Endothelial cell of umbilical vein (primary cell): ENCODE measurements around the gene CYBB. TPM values are rescaled to one million over a fixed set of nuclear protein-coding genes. Genes with fewer than 3 reads are reported as not detected.

Source experiments
- BruUV-seq: library from RNA; stranded (reverse); fragments of 400-500 nt; replicated peaks from 2 replicates; lab custom pipeline; 2021; lab: Mats Ljungman, UMichigan
- CTCF ChIA-PET: fragments of 300-600, 350-600 bp; sonication (Branson Sonifier 250); formaldehyde crosslinking; loops from one replicate; lab custom pipeline; 2021; ENCODE audit warnings: antibody characterized with exemption, inconsistent platforms; lab: Charles Lee
- POLR2A ChIA-PET: fragments of 300-600, 350-600 bp; sonication (Branson Sonifier 250); formaldehyde crosslinking; loops from one replicate; lab custom pipeline; 2021; ENCODE audit warnings: antibody characterized with exemption, inconsistent platforms; lab: Charles Lee
- DNase-seq: peaks from one replicate; pipeline ENCODE4 v3.0.0-alpha.2; 2011; ENCODE audit warnings: low read depth, low spot score
- FAIRE-seq: peaks from 2 replicates; lab custom pipeline; 2011; peaks lifted over from hg19 to GRCh38; lab: Jason Lieb, UNC
- H2AFZ ChIP-seq: 2 replicates; pipeline ENCODE4 v1.6.0; 2012; ENCODE audit warnings: low read depth, low read length, control low read depth, inconsistent platforms
- H3K27ac ChIP-seq: 2 replicates; pipeline ENCODE4 v1.5.1; 2011; ENCODE audit warnings: low read depth, mild to moderate bottlenecking, control low read depth, low read length, moderate library complexity; ENCODE audit not compliant: insufficient read depth
- H3K27me3 ChIP-seq, 2 experiments: 2 replicates each; pipeline versions ENCODE4 v1.6.0 to v1.6.1; 2011; ENCODE audit warnings: low read length in 2 of 2, mixed read lengths in 1 of 2; ENCODE audit not compliant: control insufficient read depth in 2 of 2, insufficient read depth in 2 of 2
- H3K36me3 ChIP-seq, 2 experiments: 2 replicates in 1 of 2; 3 replicates in 1 of 2; pipeline ENCODE4 v1.5.1; 2011; ENCODE audit warnings: low read length in 2 of 2, mild to moderate bottlenecking in 1 of 2, moderate library complexity in 1 of 2; ENCODE audit not compliant: control insufficient read depth in 2 of 2, insufficient read depth in 2 of 2; ENCODE audit errors: extremely low read depth in 1 of 2
- H3K4me1 ChIP-seq: 3 replicates; pipeline ENCODE4 v1.5.1; 2011; ENCODE audit warnings: mild to moderate bottlenecking, low read length; ENCODE audit not compliant: control insufficient read depth, insufficient read depth; ENCODE audit errors: extremely low read depth
- H3K4me2 ChIP-seq: 2 replicates; pipeline ENCODE4 v1.6.1; 2011; ENCODE audit warnings: low read length, control low read depth, mixed read lengths; ENCODE audit not compliant: insufficient read depth
- H3K4me3 ChIP-seq, 3 experiments: fragments of 200-600 bp in 1 of 3; sonication (generic), shearing (Covaris generic) in 1 of 3; replicated peaks in 1 of 3; 2 replicates each; pipeline ENCODE4 v1.5.1; 2011 to 2016; ENCODE audit warnings: control low read depth in 3 of 3, low read length in 3 of 3, mild to moderate bottlenecking in 2 of 3, inconsistent platforms in 1 of 3, low read depth in 1 of 3, moderate library complexity in 1 of 3; ENCODE audit not compliant: insufficient read depth in 1 of 3
- H3K79me2 ChIP-seq: 2 replicates; pipeline ENCODE4 v1.6.0; 2012; ENCODE audit warnings: low read length, inconsistent platforms; ENCODE audit not compliant: control insufficient read depth, insufficient read depth
- H3K9ac ChIP-seq: replicated peaks from 2 replicates; pipeline ENCODE3; 2011; ENCODE audit warnings: low read length, control low read depth; ENCODE audit not compliant: insufficient read depth; ENCODE audit errors: extremely low read depth
- H3K9me1 ChIP-seq: replicated peaks from 3 replicates; pipeline ENCODE4 v1.6.0; 2011; ENCODE audit warnings: mild to moderate bottlenecking, low read length; ENCODE audit not compliant: control insufficient read depth, insufficient read depth; ENCODE audit errors: extremely low read depth
- H3K9me3 ChIP-seq: replicated peaks from 2 replicates; pipeline ENCODE4 v1.5.1; 2012; ENCODE audit warnings: low read length, inconsistent platforms; ENCODE audit not compliant: control insufficient read depth, insufficient read depth
- H4K20me1 ChIP-seq: replicated peaks from 2 replicates; pipeline ENCODE3; 2011; ENCODE audit warnings: mild to moderate bottlenecking, low read length; ENCODE audit not compliant: control insufficient read depth, insufficient read depth; ENCODE audit errors: extremely low read depth
- EZH2 ChIP-seq: IDR thresholded peaks from 2 replicates; pipeline ENCODE4 v1.6.1; 2012; ENCODE audit warnings: borderline replicate concordance, low read depth, mild to moderate bottlenecking, moderate library complexity, low read length, inconsistent platforms; ENCODE audit not compliant: severe bottlenecking
- FOS ChIP-seq: IDR thresholded peaks from 2 replicates; pipeline ENCODE4 v1.6.1; 2011; ENCODE audit warnings: mild to moderate bottlenecking, low read length, moderate library complexity, borderline replicate concordance; ENCODE audit not compliant: insufficient read depth
- GATA2 ChIP-seq: IDR thresholded peaks from 2 replicates; pipeline ENCODE4 v1.7.0; 2011; ENCODE audit warnings: low read depth, mild to moderate bottlenecking, moderate library complexity, mixed read lengths, low read length; ENCODE audit not compliant: insufficient read length, insufficient read depth
- JUN ChIP-seq: IDR thresholded peaks from 2 replicates; pipeline ENCODE4 v1.6.1; 2011; ENCODE audit warnings: borderline replicate concordance, low read depth; ENCODE audit not compliant: insufficient read length, insufficient read depth
- MYC ChIP-seq: IDR thresholded peaks from one replicate; pipeline ENCODE4 v1.6.1; 2011; ENCODE audit warnings: mild to moderate bottlenecking, low read depth, low read length
- POLR2A ChIP-seq: IDR thresholded peaks from 2 replicates; pipeline ENCODE4 v1.6.1; 2012; ENCODE audit warnings: low read depth, mild to moderate bottlenecking, control low read depth, low read length
- POLR2AphosphoS5 ChIP-seq: IDR thresholded peaks from 2 replicates; pipeline ENCODE4 v1.6.1; 2012; ENCODE audit warnings: low read depth, mild to moderate bottlenecking, control low read depth, low read length, moderate library complexity; ENCODE audit not compliant: insufficient read depth
- dilution Hi-C: fragments of 300-500 bp; cut with MboI; formaldehyde crosslinking; loops from one replicate; pipeline ENCODE4 v1.15.0; 2019; ENCODE audit warnings: low sequenced_read_pairs; ENCODE audit not compliant: extremely low pct_ligation_motif_present
- intact Hi-C: fragments of 100-400 bp; cut with micrococcal nuclease; formaldehyde crosslinking; loops from one replicate; pipeline ENCODE4 v1.10.0; 2022
- polyA plus RNA-seq, 4 experiments: library from polyadenylated mRNA; depleted of rRNA in 3 of 4; stranded (reverse) in 3 of 4; unstranded in 1 of 4; fragments of >200 nt; gene quantifications; 2 replicates each; pipeline versions ENCODE4 v1.2.1 to v1.2.3, GENCODE V29; 2011 to 2012; ENCODE audit warnings: missing spikeins in 1 of 4
- total RNA-seq: library from RNA; stranded (reverse); gene quantifications from 2 replicates; pipeline ENCODE4 v1.2.3, GENCODE V29; 2021
- TF ChIP-seq, protein P1 (sequence below), 2 donors: IDR thresholded peaks; 1 replicate in 1 of 2; 2 replicates in 1 of 2; pipeline ENCODE4 v1.5.1; 2011; ENCODE audit warnings: low read length in 2 of 2, mild to moderate bottlenecking in 2 of 2, moderate library complexity in 2 of 2, control low read depth in 1 of 2, inconsistent platforms in 1 of 2, low read depth in 1 of 2; ENCODE audit not compliant: insufficient read depth in 1 of 2; ENCODE audit errors: extremely low read depth in 1 of 2
- TF ChIP-seq, protein P2 (sequence below): IDR thresholded peaks from 2 replicates; pipeline ENCODE4 v1.6.1; 2011; ENCODE audit not compliant: insufficient read depth, insufficient read length

Gene CYBB
- total and polyA plus RNA-seq, 2 donors (not counting 3 experiments of a cell fraction or from before 2014, with no cell fraction given) = not detected

DNA sequence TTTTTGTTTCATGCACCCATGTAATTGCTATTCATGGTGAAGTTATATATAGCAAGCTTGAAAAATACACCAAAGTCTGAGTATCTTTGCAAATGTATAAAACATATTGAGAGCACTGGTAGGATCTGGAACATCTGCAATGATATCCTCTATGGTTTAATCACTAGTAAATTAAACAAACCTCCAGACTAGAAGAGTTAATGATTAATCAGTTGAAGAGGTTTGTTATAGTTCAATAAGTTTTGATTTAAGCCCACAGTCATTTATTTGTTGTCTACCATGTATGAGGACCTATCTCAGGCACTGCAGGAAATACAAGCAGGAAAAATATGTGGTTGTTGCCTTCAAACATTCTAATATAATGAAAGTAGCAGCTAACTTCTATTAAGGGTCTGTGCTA is 16.5 kb downstream of the CYBB start:
- Histone ChIP-seq H4K20me1 (no peaks in the 10 kb centered on the region), H3K36me3 (no peaks in the 10 kb centered on the region), H2AFZ (no peak overlapping the region), H3K9me3 (no peaks in the 10 kb centered on the region), H3K9ac (no peak overlapping the region), H3K27ac (no peak overlapping the region), H3K9me1 (no peaks in the 10 kb centered on the region), H3K79me2 (no peaks in the 10 kb centered on the region), H3K4me1 (no peaks in the 10 kb centered on the region), H3K27me3 (peaks cover 0 to 3% of the 10 kb centered on the region in 2 experiments), H3K4me3 (no peak overlapping the region), H3K4me2 (no peak overlapping the region)
- ChIA-PET POLR2A (no interaction called here), CTCF (no interaction called here)
- DNase-seq (no peak), FAIRE-seq (no peak)
- BruUV-seq = no TSS peak
- intact Hi-C loops (no loop called here), dilution Hi-C loops (no loop called here)
- no peak for TF ChIP-seq MYC
- TF ChIP-seq, protein P1, sequence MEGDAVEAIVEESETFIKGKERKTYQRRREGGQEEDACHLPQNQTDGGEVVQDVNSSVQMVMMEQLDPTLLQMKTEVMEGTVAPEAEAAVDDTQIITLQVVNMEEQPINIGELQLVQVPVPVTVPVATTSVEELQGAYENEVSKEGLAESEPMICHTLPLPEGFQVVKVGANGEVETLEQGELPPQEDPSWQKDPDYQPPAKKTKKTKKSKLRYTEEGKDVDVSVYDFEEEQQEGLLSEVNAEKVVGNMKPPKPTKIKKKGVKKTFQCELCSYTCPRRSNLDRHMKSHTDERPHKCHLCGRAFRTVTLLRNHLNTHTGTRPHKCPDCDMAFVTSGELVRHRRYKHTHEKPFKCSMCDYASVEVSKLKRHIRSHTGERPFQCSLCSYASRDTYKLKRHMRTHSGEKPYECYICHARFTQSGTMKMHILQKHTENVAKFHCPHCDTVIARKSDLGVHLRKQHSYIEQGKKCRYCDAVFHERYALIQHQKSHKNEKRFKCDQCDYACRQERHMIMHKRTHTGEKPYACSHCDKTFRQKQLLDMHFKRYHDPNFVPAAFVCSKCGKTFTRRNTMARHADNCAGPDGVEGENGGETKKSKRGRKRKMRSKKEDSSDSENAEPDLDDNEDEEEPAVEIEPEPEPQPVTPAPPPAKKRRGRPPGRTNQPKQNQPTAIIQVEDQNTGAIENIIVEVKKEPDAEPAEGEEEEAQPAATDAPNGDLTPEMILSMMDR (IDR thresholded peaks at IDR 0.05; ENCODE audit: extremely low read depth in 1 of 2, insufficient read depth in 1 of 2, low read depth in 1 of 2, low read length in 2 of 2) = no peak
- TF ChIP-seq GATA2 = no peak
- TF ChIP-seq, protein P2, sequence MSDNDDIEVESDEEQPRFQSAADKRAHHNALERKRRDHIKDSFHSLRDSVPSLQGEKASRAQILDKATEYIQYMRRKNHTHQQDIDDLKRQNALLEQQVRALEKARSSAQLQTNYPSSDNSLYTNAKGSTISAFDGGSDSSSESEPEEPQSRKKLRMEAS = no peak
- no peak for TF ChIP-seq POLR2AphosphoS5
- TF ChIP-seq POLR2A = no peak
- no peak for TF ChIP-seq FOS
- TF ChIP-seq EZH2 = no peak
- no peak for TF ChIP-seq JUN
